C4-2B (cell line): ENCODE measurements around the gene UBR4.

Experiments used
- H3K27ac ChIP-seq: fragments of 450-650 bp; 2 replicates; pipeline ENCODE4 v1.5.1; 2017
- ZFX ChIP-seq: fragments of 450-650 bp; IDR thresholded peaks from 2 replicates; pipeline ENCODE4 v1.6.1; 2017
- TF ChIP-seq, protein P1 (sequence below): fragments of 450-650 bp; conservative IDR thresholded peaks from 2 replicates; pipeline ENCODE4 v1.5.1; 2017; ENCODE audit warnings: mild to moderate bottlenecking

The UBR4 gene

DNA sequence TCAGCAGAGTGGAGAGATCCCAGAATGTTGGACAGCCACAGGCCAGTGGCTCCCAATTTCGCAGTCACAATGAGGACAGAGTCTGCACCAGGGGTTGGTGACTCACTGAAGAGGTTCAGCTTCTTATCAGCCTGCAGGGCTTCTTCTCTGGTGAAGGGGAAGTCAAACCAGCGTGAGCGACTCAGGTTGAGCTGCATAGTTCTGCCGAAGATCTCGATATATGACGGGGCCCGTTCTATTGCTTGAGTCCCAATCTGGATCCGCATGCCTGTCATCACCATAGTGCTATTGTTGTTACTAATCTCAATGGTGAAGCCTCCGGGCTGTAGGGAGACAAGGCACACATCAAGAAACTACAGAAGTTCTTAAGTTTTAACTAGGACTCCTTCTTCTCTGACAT lies 58.5 kb downstream of the UBR4 start:
- TF ChIP-seq, protein P1, sequence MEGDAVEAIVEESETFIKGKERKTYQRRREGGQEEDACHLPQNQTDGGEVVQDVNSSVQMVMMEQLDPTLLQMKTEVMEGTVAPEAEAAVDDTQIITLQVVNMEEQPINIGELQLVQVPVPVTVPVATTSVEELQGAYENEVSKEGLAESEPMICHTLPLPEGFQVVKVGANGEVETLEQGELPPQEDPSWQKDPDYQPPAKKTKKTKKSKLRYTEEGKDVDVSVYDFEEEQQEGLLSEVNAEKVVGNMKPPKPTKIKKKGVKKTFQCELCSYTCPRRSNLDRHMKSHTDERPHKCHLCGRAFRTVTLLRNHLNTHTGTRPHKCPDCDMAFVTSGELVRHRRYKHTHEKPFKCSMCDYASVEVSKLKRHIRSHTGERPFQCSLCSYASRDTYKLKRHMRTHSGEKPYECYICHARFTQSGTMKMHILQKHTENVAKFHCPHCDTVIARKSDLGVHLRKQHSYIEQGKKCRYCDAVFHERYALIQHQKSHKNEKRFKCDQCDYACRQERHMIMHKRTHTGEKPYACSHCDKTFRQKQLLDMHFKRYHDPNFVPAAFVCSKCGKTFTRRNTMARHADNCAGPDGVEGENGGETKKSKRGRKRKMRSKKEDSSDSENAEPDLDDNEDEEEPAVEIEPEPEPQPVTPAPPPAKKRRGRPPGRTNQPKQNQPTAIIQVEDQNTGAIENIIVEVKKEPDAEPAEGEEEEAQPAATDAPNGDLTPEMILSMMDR, result no peak
- no peak for TF ChIP-seq ZFX
- no peak overlapping the region for H3K27ac ChIP-seq

DNA sequence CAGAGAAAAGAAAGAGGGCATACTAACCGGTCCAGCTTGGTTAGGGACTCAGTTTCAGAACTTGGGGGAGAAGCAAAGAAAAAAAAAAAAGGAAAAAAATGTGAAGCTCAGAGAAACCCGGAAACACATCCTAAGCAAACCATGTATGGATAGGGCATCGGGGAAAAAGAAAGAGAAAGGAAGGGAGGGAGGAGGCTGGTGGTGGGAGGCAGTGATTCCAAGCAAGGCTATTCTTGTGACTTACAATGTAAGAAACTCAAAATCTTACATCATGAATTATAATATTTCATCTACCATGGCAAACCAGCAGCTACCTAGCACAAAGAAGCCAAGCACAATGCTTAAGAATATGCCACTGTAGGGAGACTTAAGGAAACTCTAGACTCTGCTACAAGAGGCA lies 60.3 kb downstream of the UBR4 start:
- TF ChIP-seq ZFX, result no peak
- TF ChIP-seq, protein P1, result no peak

DNA sequence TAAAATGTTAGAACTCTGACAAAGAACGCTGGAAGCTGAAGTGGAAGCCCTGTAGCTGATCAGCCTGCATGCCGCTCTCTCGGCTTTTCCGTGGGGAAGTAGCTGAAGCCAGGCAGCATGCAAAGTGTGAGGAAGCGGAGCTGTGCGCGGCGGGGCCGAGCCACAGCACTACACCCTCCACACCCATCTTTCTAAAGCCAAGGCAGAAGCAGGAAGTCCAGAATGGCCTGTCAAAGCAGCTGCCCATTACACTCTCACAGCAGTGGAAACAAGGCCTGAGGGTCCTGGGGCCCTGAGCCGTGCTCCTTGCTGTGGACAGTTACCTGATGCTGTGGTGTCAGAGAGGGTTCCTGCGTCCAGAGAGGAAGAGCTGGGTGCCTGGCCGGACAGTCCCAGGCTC lies 69.6 kb downstream of the UBR4 start:
- no peak overlapping the region for H3K27ac ChIP-seq
- TF ChIP-seq ZFX, result no peak
- TF ChIP-seq, protein P1, result no peak

More for the DNA sequence above, 60.3 kb downstream of the UBR4 start:
- no peak overlapping the region for H3K27ac ChIP-seq

DNA sequence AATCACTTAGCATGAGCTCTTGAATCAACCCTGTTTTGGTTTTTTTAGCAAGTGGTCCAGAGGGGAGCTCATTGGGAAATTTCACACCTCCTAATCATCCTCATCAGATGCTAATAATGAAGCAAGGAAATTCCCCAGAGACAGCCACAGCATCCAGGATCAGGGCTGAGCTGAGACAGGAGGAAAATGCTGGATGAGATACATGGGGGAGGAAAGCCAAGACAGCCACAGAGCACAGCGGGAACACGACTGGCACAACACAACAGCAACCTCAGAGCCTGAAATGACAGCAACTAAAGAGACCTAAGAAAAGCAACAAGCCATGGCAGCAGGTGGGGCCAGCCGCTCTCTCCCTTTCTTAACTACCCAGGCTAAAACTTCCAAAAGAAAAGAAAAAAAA lies 70.4 kb downstream of the UBR4 start:
- TF ChIP-seq, protein P1, result no peak
- TF ChIP-seq ZFX, result no peak
- no peak overlapping the region for H3K27ac ChIP-seq

DNA sequence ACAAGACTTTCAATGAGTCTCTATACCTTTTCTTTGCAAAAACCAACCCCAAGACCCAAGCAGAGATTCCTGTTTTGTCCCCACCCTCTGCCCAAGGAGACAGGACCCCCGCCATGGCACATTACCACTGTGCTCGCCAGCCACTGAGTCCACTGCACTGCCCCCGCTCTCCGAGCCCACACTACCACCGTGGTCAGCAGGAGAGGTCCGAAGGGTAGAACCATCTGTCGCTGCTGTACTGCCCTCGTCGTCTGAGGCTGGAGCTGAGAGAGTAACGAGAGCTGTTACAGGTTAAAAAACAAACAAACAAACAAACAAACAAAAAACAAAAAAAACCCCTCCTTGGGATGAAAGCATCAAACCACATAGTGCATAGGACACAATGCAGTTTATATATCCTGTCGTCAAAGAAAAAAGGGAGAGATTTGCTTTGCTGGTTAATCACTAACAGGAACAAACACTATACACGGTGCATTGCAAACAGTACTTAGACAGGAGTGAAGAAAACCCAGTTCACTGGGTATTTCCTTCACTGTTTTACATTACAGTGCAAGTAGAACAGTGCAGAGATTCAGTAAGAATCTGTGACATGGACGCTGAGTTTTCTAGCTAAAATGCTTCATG lies 71.0 kb downstream of the UBR4 start:
- TF ChIP-seq ZFX, result no peak
- TF ChIP-seq, protein P1, result no peak
- H3K27ac ChIP-seq, result no peak overlapping the region

DNA sequence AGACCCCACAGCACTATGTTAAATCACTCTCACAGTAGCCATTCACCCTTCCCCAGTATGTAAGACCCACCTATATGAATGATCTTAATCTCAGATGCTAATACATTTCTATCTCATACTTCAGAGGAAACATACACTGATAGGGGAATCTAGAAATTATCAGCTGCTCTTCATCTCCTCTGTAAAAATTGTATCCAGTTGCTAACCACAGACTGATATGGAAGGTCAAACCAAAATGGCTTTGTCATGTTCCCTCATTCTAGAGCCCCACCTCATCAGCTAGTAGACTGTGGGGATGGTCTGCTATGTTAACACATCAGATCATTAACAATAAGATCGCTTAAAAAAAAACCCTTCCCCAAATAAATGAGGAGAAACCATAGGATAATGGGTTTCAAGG lies 71.7 kb downstream of the UBR4 start:
- TF ChIP-seq, protein P1, result no peak
- no peak for TF ChIP-seq ZFX

DNA sequence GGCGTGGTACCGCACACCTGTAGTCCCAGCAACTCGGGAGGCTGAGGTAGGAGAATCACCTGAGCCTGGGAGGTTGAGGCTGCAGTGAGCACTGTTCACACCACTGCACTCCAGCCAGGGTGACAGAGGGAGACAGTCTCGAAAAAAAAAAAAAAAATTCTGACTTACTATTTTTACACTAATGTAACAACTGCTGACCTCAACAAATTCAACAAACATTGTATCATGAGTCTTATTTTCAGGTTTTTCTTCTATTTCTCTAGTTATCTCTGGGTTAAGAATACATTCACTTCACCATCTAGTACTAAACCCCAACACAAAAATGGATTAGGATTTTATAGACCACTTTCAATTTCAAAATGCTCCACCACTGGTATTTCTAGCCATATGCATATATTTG lies 72.9 kb downstream of the UBR4 start:
- no peak for TF ChIP-seq ZFX
- TF ChIP-seq, protein P1, result no peak
- no peak overlapping the region for H3K27ac ChIP-seq

More for the DNA sequence above, 71.7 kb downstream of the UBR4 start:
- H3K27ac ChIP-seq, result no peak overlapping the region
